ENCODE measurements around the gene SPATA31C2.
A peak's percentile ranks its signal among the peaks of the same experiment; 100 is the strongest.
"Not testable (repeated sequence)": the region's sequence is repeated elsewhere in the genome, so short reads cannot be mapped to it uniquely, and the experiment has no call there.

Gene SPATA31C2

DNA sequence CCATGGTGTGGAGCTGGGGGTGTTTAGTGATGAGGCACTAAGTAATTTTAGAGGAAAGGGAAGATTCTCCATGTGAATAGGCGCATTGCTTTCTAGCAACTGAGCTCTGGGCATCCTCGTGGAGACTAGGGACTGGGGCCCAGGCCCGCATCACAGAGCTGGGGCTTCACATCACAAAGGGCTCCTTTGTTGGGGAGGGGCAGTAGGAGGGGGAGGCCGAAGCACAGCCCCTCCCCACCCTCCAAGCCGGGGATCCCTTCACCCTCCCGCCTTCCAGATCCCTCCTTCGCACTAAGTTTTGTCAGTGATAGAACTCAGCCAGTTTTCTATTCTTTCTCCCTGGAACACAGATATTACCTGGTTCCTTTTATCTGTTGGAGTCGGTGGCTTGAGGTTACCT lies at the start of gene SPATA31C2:
Gene SPATA31C2 (minus strand): TSS at position 101 of the 400 bp plus-strand sequence. CDS start 29 bp downstream, at position 72.
- DNase-seq (ENCODE audit: low read depth), result not testable (repeated sequence)

DNA sequence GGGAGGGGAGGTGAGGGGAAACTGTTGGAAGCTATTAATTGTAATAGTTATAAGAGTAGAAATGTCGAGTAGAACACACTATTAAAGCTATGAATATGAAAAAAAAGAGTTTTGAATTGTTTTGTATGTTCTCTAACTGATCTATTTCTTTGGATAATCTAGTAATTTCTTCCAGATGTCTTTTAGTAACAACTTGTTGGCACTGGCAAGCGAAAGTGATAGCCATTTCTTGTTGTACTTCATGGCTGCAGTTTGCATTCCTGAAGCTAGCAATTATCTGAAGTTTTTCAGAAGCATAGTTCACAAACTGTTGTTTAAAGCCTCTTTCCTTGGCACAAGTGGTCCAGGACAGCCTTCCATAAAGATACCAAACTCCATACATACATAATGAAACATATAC lies 49.4 kb upstream of the SPATA31C2 start:
- DNase-seq (ENCODE audit: low read depth), result peak; percentile 72

GRCh38 chr9:88186495-88187110 lies 48.3 kb upstream of the SPATA31C2 start:
- DNase-seq (ENCODE audit: low read depth), result no peak

GRCh38 chr9:88184976-88185375 lies 46.7 kb upstream of the SPATA31C2 start:
- no peak for DNase-seq (ENCODE audit: low read depth)

DNA sequence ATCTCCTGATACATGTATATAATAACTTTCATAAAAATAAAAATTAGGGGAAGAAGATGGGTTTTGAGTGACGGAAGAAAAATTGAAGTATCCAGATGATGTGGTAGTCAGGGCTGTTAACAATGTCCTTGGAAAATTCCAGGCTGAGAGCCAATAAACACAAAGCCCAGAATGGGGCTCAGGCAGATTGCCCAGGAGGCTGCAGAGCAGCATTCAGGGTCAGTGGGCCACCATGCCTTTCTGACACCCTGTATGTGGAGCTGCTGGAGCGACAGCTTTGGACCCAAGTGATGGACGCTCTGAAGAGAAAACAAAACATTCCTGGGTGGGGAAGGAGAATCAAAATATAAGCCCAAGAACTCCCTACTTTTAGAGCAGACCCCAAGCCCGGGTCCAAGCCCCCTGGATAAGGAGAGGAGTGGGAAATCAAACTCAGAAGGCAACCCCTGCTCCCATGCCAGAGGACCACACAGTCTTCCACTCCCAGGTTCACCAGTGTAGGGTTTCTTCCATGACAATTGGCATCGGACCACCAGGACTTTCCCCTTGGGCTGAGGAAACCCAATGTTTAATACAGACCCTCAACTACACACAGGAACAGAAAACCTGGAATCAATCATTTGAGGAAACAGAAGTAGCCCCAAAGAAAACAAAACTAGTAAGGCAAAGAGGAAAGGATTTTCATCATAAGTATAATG lies 45.7 kb upstream of the SPATA31C2 start:
- DNase-seq (ENCODE audit: low read depth), result no peak

DNA sequence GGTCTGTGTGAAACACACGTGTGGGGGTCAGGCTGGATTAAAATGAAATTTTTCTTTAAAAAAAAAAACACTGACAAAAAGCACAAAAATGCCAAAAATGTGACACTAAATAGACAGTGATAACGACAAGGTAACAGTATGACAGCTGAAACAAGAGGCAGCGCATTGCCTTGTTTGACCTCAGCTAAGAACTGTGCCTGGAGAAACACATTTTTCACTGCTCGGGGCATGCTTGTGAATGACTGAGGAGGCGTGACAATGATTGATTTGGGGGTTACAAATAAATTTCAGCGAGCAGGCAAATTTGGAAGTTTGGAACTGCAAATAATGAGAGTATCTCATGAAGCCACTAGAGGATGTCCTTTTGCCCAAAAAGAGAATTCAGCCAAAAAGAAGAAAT lies 44.2 kb upstream of the SPATA31C2 start:
- no peak for DNase-seq (ENCODE audit: low read depth)

GRCh38 chr9:88180081-88180765 lies 41.9 kb upstream of the SPATA31C2 start:
- no peak for DNase-seq (ENCODE audit: low read depth)

GRCh38 chr9:88179062-88179521 lies 40.8 kb upstream of the SPATA31C2 start:
- DNase-seq (ENCODE audit: low read depth), result no peak

DNA sequence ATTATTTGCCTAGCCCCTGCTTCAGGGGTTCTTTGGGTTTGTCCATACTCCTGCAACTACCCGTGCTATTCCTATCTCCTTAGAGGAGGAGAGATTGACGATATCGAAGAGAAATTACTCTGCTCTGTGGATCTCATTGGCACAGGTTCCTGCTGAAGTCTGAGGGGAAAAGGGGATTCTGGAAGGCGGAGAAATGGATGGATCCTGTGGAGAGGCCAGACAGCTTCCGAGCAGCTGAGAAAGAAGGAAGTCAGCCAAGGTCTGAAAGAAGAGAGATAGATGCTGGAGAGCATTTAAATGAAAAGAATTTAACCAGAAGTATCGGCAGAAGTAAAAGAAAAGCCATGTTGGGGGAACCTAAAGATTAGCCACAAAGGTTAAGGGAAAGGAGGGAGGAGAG lies 40.4 kb upstream of the SPATA31C2 start:
- DNase-seq (ENCODE audit: low read depth), result no peak

GRCh38 chr9:88177371-88177770 lies 39.1 kb upstream of the SPATA31C2 start:
- DNase-seq (ENCODE audit: low read depth), result no peak

- no peak for DNase-seq (ENCODE audit: low read depth)
Measured at GRCh38 chr9:88174324-88174723, 36.0 kb upstream of the SPATA31C2 start.

GRCh38 chr9:88173378-88173999 lies 35.2 kb upstream of the SPATA31C2 start:
- peak; percentile 67 for DNase-seq (ENCODE audit: low read depth)

DNA sequence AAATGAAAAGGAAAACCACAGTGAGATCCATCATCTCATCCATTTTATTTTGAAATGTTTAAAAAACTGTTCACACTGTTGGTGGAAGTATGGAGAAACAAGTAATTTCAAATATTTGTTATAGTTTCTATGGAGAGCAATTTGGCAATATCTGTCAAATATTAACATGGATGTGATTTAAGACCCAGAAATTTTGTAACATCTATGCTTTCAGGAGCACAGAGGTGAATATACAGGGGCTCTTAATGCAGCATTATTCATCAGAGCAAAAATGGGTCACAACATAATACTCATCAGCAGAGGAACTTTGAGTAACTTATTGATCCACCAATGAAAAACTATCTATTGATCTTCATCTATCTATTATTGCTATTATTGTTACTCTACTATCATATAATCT lies 31.4 kb upstream of the SPATA31C2 start:
- DNase-seq (ENCODE audit: low read depth), result no peak

DNA sequence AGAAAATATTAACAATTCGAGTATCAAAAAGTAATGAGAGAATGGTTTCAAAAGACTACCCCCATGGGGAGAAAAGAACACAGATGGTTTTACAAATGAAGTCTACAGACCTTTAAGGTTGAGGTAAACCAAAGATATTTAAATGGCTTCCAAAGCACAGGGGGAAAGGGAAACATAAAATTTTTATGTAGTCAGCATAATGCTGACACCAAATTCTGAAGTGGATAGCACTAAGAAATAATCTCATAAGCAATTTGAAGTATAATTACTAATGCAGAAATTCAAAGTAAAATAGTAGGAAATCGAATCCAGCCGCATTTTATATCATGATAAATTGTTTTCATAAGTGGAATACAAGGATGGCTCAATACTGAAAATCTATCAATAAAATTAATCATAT lies 30.3 kb upstream of the SPATA31C2 start:
- DNase-seq (ENCODE audit: low read depth), result no peak

DNA sequence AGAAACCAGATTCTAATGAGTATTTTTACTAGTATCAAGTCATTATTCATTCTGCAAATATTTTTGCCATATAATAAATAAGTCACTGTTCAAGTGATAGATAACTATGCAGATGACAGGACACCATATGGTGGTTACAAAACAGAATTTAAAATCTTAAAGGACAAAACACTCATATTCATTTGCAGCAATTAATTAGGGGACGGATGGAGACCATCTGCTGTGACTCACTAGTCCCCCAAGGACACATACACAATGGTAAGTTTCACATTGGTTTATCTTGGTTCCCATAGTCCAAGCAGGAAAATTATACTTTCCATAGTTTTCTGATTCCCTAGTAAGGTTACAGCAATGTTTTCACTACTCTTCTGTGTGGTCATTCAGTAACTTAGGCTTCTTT lies 28.4 kb upstream of the SPATA31C2 start:
- no peak for DNase-seq (ENCODE audit: low read depth)

DNA sequence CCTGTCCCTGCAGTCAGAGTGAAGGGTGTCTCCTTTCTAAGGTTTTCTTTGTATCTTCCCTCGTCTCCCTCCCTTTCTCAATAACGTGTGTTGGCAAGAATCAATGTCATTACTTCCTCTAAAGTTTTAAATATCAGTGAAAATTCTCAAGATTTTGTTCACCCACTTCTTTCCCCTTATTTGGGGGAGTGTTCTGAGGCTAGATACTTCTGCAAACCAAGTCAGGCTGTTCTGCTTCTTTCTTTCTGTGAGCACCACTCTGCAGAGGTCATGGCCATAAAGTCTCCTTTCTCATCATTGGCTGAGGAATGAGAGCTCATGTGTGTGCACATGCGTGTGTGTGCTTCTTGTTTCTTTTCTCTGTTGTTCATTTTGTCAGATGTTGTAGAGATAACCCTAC lies 26.6 kb upstream of the SPATA31C2 start:
- no peak for DNase-seq (ENCODE audit: low read depth)

DNA sequence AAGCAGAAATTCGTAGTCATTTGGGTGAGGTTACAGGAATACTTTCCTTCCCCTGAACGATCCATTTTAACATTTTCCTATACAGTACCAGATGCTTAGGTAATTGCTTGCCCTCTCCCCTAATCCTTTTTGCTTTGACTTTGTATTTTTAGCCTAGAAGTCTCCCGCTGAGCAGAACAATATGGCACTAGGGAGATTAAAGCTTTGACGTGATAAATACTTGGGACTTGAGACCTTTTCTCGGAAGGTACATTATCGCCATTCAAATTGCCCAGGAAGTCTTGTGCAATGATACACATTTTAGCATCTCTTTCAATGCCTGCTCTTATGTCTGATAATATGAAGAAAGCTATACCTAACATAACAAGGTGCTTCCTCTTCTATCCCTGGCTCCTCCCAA lies 22.9 kb upstream of the SPATA31C2 start:
- DNase-seq (ENCODE audit: low read depth), result no peak

- DNase-seq (ENCODE audit: low read depth), result no peak
Measured at GRCh38 chr9:88143957-88144625, 5.8 kb upstream of the SPATA31C2 start.

DNA sequence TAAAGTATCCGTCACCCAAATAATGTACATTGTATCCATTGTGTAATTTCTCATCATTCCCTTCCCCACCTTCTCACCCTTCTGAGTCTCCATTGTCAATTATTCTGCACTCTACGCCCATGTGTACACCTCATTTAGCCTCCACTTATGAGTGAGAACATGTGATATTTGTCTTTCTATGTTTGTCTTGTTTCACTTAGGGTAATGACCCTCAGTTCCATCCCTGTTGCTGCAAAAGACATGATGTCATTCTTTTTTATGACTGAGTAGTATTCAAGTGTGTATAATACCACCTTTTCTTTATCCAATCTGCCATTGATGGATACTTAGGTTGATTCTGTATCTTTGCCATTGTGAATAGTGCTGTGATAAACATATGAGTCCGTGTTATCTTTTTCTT lies 4.9 kb upstream of the SPATA31C2 start:
- no peak for DNase-seq (ENCODE audit: low read depth)

DNA sequence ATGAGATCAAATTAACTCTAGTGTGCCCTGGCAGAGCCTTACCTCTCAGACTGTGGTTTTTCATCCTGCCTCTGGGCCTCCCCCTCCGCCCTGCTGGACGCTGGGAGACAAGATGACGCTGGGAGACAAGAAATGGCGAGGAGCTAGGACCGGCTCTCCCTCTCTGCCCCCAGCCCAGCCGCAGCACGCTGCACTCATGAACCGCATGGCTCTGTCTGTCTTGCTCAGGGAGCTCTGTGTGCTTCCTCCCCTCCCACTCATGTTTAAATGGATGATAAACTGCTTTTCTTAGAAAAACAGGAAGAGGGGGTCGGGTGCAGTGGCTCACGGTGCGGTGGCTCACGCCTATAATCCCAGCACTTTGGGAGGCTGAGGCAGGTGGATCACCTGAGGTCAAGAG lies 4.7 kb downstream of the SPATA31C2 start:
- not testable (repeated sequence) for DNase-seq (ENCODE audit: low read depth)

DNA sequence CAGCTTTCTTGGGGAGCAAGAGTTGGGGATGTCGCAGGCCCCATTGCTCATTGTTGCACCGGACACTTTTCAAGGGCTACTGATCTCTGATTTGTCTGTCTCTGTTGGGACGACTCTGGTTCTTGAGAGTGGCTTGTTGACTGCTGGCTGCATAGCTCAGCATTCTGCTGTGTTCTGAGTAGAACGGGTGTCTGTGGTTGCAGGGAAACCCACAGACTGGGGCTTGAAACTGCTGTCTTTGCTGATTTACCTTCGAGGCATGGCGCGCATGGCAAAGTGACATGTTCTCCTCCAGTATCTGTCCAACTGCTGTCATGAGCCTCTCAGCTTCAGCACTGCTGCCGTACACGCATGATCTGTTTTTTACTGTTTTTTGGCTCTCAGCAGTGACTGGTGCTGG lies 8.7 kb downstream of the SPATA31C2 start:
- not testable (repeated sequence) for DNase-seq (ENCODE audit: low read depth)

DNA sequence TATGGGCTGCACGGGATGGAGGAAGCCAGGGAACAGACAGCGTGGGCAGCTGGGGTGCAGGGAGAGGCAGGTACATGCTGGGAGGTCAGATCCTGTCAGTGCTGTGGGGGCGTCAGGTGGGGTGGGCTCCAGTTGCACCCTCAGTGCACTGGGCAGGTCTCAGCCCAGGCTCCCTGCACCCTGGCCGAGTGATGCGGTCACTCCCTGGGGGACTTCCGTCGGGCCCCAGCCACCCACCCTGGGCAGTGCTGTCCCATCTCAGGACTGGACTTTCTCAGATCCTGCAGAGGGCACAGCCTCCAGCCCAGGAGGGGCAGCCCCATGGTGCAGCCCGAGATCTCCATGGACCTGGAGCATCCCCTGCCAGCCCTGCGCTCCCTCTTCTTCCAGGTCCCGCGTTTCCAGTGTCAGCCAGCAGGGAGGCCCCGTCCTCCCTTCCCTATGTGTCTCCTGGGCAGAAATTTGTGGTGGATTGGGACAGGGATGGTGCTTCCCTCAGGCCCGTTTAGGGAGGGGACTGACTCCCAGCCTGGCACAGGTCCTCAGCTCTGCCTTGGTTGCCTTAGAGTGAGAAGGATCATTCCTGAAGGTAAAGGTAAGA lies 10.5 kb downstream of the SPATA31C2 start:
- not testable (repeated sequence) for DNase-seq (ENCODE audit: low read depth)

Data from fibroblast of gingiva (primary cell).